ENCODE data around the gene XCL2.
A peak's percentile ranks its signal among the peaks of the same experiment; 100 is the strongest.
"Not testable (repeated sequence)": the region's sequence is repeated elsewhere in the genome, so short reads cannot be mapped to it uniquely, and the experiment has no call there.

XCL2 gene

GRCh38 chr1:168551688-168552087 lies 7.9 kb upstream of the XCL2 start:
- H3K9me3 Mint-ChIP-seq, result peaks cover 1% of the 10 kb centered on the region
- H3K4me1 Mint-ChIP-seq, result no peaks in the 10 kb centered on the region
- no peak for ATAC-seq (ENCODE audit: low read depth)
- H3K27me3 Mint-ChIP-seq, result peaks cover 10% of the 10 kb centered on the region
- DNase-seq (ENCODE audit: low spot score in 2 of 2), result no peak
- no peaks in the 10 kb centered on the region for H3K36me3 Mint-ChIP-seq
- H3K4me3 Mint-ChIP-seq, result no peak overlapping the region
- H3K27ac Mint-ChIP-seq, result no peak overlapping the region

GRCh38 chr1:168550971-168551370 lies 7.2 kb upstream of the XCL2 start:
- no peak overlapping the region for H3K27ac Mint-ChIP-seq
- H3K36me3 Mint-ChIP-seq, result no peaks in the 10 kb centered on the region
- H3K4me1 Mint-ChIP-seq, result no peaks in the 10 kb centered on the region
- no peak for ATAC-seq (ENCODE audit: low read depth)
- H3K9me3 Mint-ChIP-seq, result peaks cover 2% of the 10 kb centered on the region
- DNase-seq (ENCODE audit: low spot score in 2 of 2), result no peak
- H3K27me3 Mint-ChIP-seq, result peaks cover 10% of the 10 kb centered on the region
- H3K4me3 Mint-ChIP-seq, result no peak overlapping the region

- not testable (repeated sequence) for H3K27me3 Mint-ChIP-seq; H3K4me3 Mint-ChIP-seq; DNase-seq (ENCODE audit: low spot score in 2 of 2); H3K36me3 Mint-ChIP-seq; H3K27ac Mint-ChIP-seq; H3K9me3 Mint-ChIP-seq; ATAC-seq (ENCODE audit: low read depth); H3K4me1 Mint-ChIP-seq
These were observed 2.7 kb upstream of the XCL2 start for GRCh38 chr1:168546553-168546895.

GRCh38 chr1:168545678-168546552 lies 2.1 kb upstream of the XCL2 start:
- not testable (repeated sequence) for H3K27me3 Mint-ChIP-seq; H3K27ac Mint-ChIP-seq; H3K4me1 Mint-ChIP-seq; ATAC-seq (ENCODE audit: low read depth); H3K36me3 Mint-ChIP-seq; DNase-seq (ENCODE audit: low spot score in 2 of 2); H3K9me3 Mint-ChIP-seq; H3K4me3 Mint-ChIP-seq

GRCh38 chr1:168542978-168543377 lies 819 bp downstream of the XCL2 start:
- not testable (repeated sequence) for ATAC-seq (ENCODE audit: low read depth); H3K27ac Mint-ChIP-seq; H3K36me3 Mint-ChIP-seq; H3K4me1 Mint-ChIP-seq; H3K9me3 Mint-ChIP-seq; DNase-seq (ENCODE audit: low spot score in 2 of 2); H3K27me3 Mint-ChIP-seq; H3K4me3 Mint-ChIP-seq

- H3K27ac Mint-ChIP-seq; H3K27me3 Mint-ChIP-seq; H3K36me3 Mint-ChIP-seq; H3K9me3 Mint-ChIP-seq; ATAC-seq (ENCODE audit: low read depth); DNase-seq (ENCODE audit: low spot score in 2 of 2); H3K4me3 Mint-ChIP-seq; H3K4me1 Mint-ChIP-seq: not testable (repeated sequence)
These were observed 3.0 kb downstream of the XCL2 start for GRCh38 chr1:168540798-168541197.

- DNase-seq (ENCODE audit: low spot score in 2 of 2), result no peak
- H3K27me3 Mint-ChIP-seq, result no peaks in the 10 kb centered on the region
- H3K4me1 Mint-ChIP-seq, result peaks cover 5% of the 10 kb centered on the region
- no peaks in the 10 kb centered on the region for H3K36me3 Mint-ChIP-seq
- H3K9me3 Mint-ChIP-seq, result peaks cover 1% of the 10 kb centered on the region
- peak overlapping the region; percentile 58 for H3K27ac Mint-ChIP-seq
- ATAC-seq (ENCODE audit: low read depth), result peak; percentile 71
- H3K4me3 Mint-ChIP-seq, result peak overlapping the region; percentile 18
These were observed 8.3 kb downstream of the XCL2 start for GRCh38 chr1:168535536-168535935.

GRCh38 chr1:168531615-168532345 lies 12.0 kb downstream of the XCL2 start:
- ATAC-seq (ENCODE audit: low read depth) (no peak), DNase-seq (ENCODE audit: low spot score in 2 of 2) (no peak)
- Mint-ChIP-seq H3K9me3 (peaks cover 1% of the 10 kb centered on the region), H3K27me3 (no peaks in the 10 kb centered on the region), H3K4me1 (peaks cover 5% of the 10 kb centered on the region), H3K36me3 (no peaks in the 10 kb centered on the region), H3K4me3 (no peak overlapping the region), H3K27ac (no peak overlapping the region)

- Mint-ChIP-seq H3K4me1 (no peaks in the 10 kb centered on the region), H3K27ac (no peak overlapping the region), H3K4me3 (no peak overlapping the region)
These were observed 14.3 kb downstream of the XCL2 start for GRCh38 chr1:168529518-168529917.

GRCh38 chr1:168521401-168522000 lies 22.3 kb downstream of the XCL2 start:
- ATAC-seq (ENCODE audit: low read depth), result no peak
- peaks cover 7% of the 10 kb centered on the region for H3K9me3 Mint-ChIP-seq
- peaks cover 3% of the 10 kb centered on the region for H3K4me1 Mint-ChIP-seq
- no peak for DNase-seq (ENCODE audit: low spot score in 2 of 2)
- H3K4me3 Mint-ChIP-seq, result no peak overlapping the region
- H3K27ac Mint-ChIP-seq, result no peak overlapping the region
- H3K36me3 Mint-ChIP-seq, result peaks cover 3% of the 10 kb centered on the region
- peaks cover 22% of the 10 kb centered on the region for H3K27me3 Mint-ChIP-seq

More at GRCh38 chr1:168529518-168529917, 14.3 kb downstream of the XCL2 start:
- DNase-seq (ENCODE audit: low spot score in 2 of 2) (no peak), ATAC-seq (ENCODE audit: low read depth) (no peak)
- no peaks in the 10 kb centered on the region for H3K36me3 Mint-ChIP-seq
- no peaks in the 10 kb centered on the region for H3K27me3 Mint-ChIP-seq
- H3K9me3 Mint-ChIP-seq, result peaks cover 1% of the 10 kb centered on the region

GRCh38 chr1:168520832-168521231 lies 23.0 kb downstream of the XCL2 start:
- Mint-ChIP-seq H3K36me3 (peaks cover 3% of the 10 kb centered on the region), H3K9me3 (peaks cover 7% of the 10 kb centered on the region), H3K27ac (no peak overlapping the region), H3K4me3 (no peak overlapping the region), H3K27me3 (peaks cover 22% of the 10 kb centered on the region), H3K4me1 (peaks cover 3% of the 10 kb centered on the region)
- no peak for DNase-seq (ENCODE audit: low spot score in 2 of 2)
- no peak for ATAC-seq (ENCODE audit: low read depth)

- H3K4me3 Mint-ChIP-seq, result no peak overlapping the region
- H3K9me3 Mint-ChIP-seq, result peaks cover 7% of the 10 kb centered on the region
- peaks cover 22% of the 10 kb centered on the region for H3K27me3 Mint-ChIP-seq
- ATAC-seq (ENCODE audit: low read depth), result no peak
- peaks cover 3% of the 10 kb centered on the region for H3K36me3 Mint-ChIP-seq
- no peak for DNase-seq (ENCODE audit: low spot score in 2 of 2)
- peaks cover 3% of the 10 kb centered on the region for H3K4me1 Mint-ChIP-seq
- H3K27ac Mint-ChIP-seq, result no peak overlapping the region
These were observed 23.6 kb downstream of the XCL2 start for GRCh38 chr1:168520052-168520751.

GRCh38 chr1:168518813-168519212 lies 25.0 kb downstream of the XCL2 start:
- Mint-ChIP-seq H3K27ac (no peak overlapping the region), H3K4me3 (no peak overlapping the region), H3K27me3 (peaks cover 20% of the 10 kb centered on the region), H3K4me1 (peaks cover 3% of the 10 kb centered on the region), H3K36me3 (peaks cover 3% of the 10 kb centered on the region), H3K9me3 (peaks cover 5% of the 10 kb centered on the region)
- DNase-seq (ENCODE audit: low spot score in 2 of 2) (no peak), ATAC-seq (ENCODE audit: low read depth) (no peak)

GRCh38 chr1:168518201-168518689 lies 25.6 kb downstream of the XCL2 start:
- Mint-ChIP-seq H3K27me3 (peaks cover 20% of the 10 kb centered on the region), H3K36me3 (peaks cover 3% of the 10 kb centered on the region), H3K9me3 (peaks cover 3% of the 10 kb centered on the region), H3K27ac (no peak overlapping the region), H3K4me1 (peaks cover 3% of the 10 kb centered on the region), H3K4me3 (no peak overlapping the region)
- DNase-seq (ENCODE audit: low spot score in 2 of 2) (no peak), ATAC-seq (ENCODE audit: low read depth) (no peak)
